Astrocyte (in vitro differentiated cells and primary cell): ENCODE measurements around the gene GATB. TPM values are rescaled to one million over a fixed set of nuclear protein-coding genes. Genes with fewer than 3 reads are reported as not detected.

Source experiments
- DNase-seq: peaks from one replicate; pipeline ENCODE4 v3.0.0-alpha.2; 2010; ENCODE audit warnings: low read depth
- FAIRE-seq: peaks from 2 replicates; lab custom pipeline; 2011; peaks lifted over from hg19 to GRCh38; lab: Jason Lieb, UNC
- H2AFZ ChIP-seq: 2 replicates; pipeline ENCODE4 v1.6.0; 2012; ENCODE audit warnings: low read depth, low read length, inconsistent platforms
- H3K27ac ChIP-seq: 2 replicates; pipeline ENCODE4 v1.5.1; 2011; ENCODE audit warnings: low read depth, low read length, inconsistent platforms
- H3K27me3 ChIP-seq: 2 replicates; pipeline ENCODE4 v1.6.0; 2011; ENCODE audit warnings: low read length, inconsistent platforms; ENCODE audit not compliant: insufficient read depth
- H3K36me3 ChIP-seq: 2 replicates; pipeline ENCODE4 v1.5.1; 2011; ENCODE audit warnings: low read length, inconsistent platforms; ENCODE audit not compliant: insufficient read depth
- H3K4me1 ChIP-seq: 2 replicates; pipeline ENCODE4 v1.5.1; 2011; ENCODE audit warnings: low read length, inconsistent platforms; ENCODE audit not compliant: insufficient read depth
- H3K4me2 ChIP-seq: 2 replicates; pipeline ENCODE4 v1.6.0; 2012; ENCODE audit warnings: low read length, inconsistent platforms
- H3K4me3 ChIP-seq: 2 replicates; pipeline ENCODE4 v1.5.1; 2011; ENCODE audit warnings: low read depth, mild to moderate bottlenecking, low read length, inconsistent platforms; ENCODE audit not compliant: insufficient read depth
- H3K79me2 ChIP-seq: 2 replicates; pipeline ENCODE4 v1.6.0; 2012; ENCODE audit warnings: mild to moderate bottlenecking, low read length, inconsistent platforms; ENCODE audit not compliant: insufficient read depth
- H3K9ac ChIP-seq: 2 replicates; pipeline ENCODE4 v1.6.0; 2012; ENCODE audit warnings: mild to moderate bottlenecking, low read length, inconsistent platforms
- H3K9me3 ChIP-seq: 2 replicates; pipeline ENCODE4 v1.5.1; 2012; ENCODE audit warnings: low read depth, mild to moderate bottlenecking, low read length, inconsistent platforms; ENCODE audit not compliant: insufficient read depth
- H4K20me1 ChIP-seq: 2 replicates; pipeline ENCODE4 v1.6.0; 2012; ENCODE audit warnings: low read length, inconsistent platforms; ENCODE audit not compliant: insufficient read depth
- H3K27ac Mint-ChIP-seq: one replicate; pipeline ENCODE4 v1.8.0; 2021; ENCODE audit warnings: mild to moderate bottlenecking, mixed read lengths; ENCODE audit not compliant: unreplicated experiment
- H3K27me3 Mint-ChIP-seq: one replicate; pipeline ENCODE4 v1.8.0; 2021; ENCODE audit warnings: low read depth, mixed read lengths; ENCODE audit not compliant: unreplicated experiment
- H3K36me3 Mint-ChIP-seq: one replicate; pipeline ENCODE4 v1.8.0; 2021; ENCODE audit warnings: low read depth, mixed read lengths; ENCODE audit not compliant: unreplicated experiment
- H3K4me1 Mint-ChIP-seq: one replicate; pipeline ENCODE4 v1.8.0; 2021; ENCODE audit warnings: low read depth, mixed read lengths; ENCODE audit not compliant: unreplicated experiment
- H3K4me3 Mint-ChIP-seq: one replicate; pipeline ENCODE4 v1.8.0; 2021; ENCODE audit warnings: mild to moderate bottlenecking, moderate library complexity, mixed read lengths; ENCODE audit not compliant: unreplicated experiment
- H3K9me3 Mint-ChIP-seq: one replicate; pipeline ENCODE4 v1.8.0; 2021; ENCODE audit warnings: mild to moderate bottlenecking, mixed read lengths; ENCODE audit not compliant: unreplicated experiment
- CTCF ChIP-seq: IDR thresholded peaks from 2 replicates; pipeline ENCODE4 v1.5.1; 2011; ENCODE audit warnings: low read depth, mild to moderate bottlenecking, inconsistent platforms, low read length, moderate library complexity; ENCODE audit not compliant: insufficient read depth
- EZH2 ChIP-seq: IDR thresholded peaks from 2 replicates; pipeline ENCODE4 v1.6.1; 2012; ENCODE audit warnings: mild to moderate bottlenecking, low read length, inconsistent platforms; ENCODE audit not compliant: insufficient read depth
- total RNA-seq: library from RNA; stranded (reverse); gene quantifications from 2 replicates; pipeline ENCODE4 v1.2.1, GENCODE V29; 2021

Gene GATB
- total RNA-seq, 1 donor from 2014 or later = 20.8 TPM

GRCh38 chr4:151709071-151709470 is 51.7 kb downstream of the GATB start:
- no peak for TF ChIP-seq CTCF
- TF ChIP-seq EZH2 = no peak
- no peak overlapping the region for H3K4me2 ChIP-seq
- Mint-ChIP-seq H3K27ac (no peak overlapping the region), H3K4me1 (peaks cover 5% of the 10 kb centered on the region), H3K36me3 (peaks cover 19% of the 10 kb centered on the region), H3K27me3 (no peaks in the 10 kb centered on the region), H3K9me3 (peaks cover 2% of the 10 kb centered on the region), H3K4me3 (no peak overlapping the region)
- no peak overlapping the region for H3K27ac ChIP-seq
- H3K9ac ChIP-seq = no peak overlapping the region
- H4K20me1 ChIP-seq = no peaks in the 10 kb centered on the region
- H3K4me1 ChIP-seq = no peaks in the 10 kb centered on the region
- H3K4me3 ChIP-seq = no peak overlapping the region
- H3K79me2 ChIP-seq = no peaks in the 10 kb centered on the region
- H3K9me3 ChIP-seq = no peaks in the 10 kb centered on the region
- H3K36me3 ChIP-seq = no peaks in the 10 kb centered on the region
- DNase-seq = no peak
- H2AFZ ChIP-seq = no peak overlapping the region
- FAIRE-seq = no peak
- no peaks in the 10 kb centered on the region for H3K27me3 ChIP-seq

DNA sequence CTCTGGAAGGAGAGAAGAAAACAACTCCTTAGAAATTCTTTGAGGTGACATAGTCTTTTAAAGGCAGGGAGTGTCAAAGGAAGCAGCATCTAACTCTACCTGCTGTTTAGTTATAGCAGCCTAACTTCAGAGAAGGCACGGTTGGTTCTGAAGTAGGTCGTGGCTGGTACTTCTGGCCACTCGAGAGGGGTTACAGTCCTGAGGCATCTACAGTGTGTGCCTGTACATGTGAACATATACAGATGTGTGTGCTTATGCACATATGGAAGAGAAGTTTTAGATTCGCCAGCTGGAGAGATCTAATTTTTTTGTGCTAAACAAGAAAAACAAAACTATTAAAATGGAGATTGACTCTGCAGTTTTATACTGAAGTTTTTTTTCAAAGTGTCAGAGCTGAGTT is 52.7 kb downstream of the GATB start:
- no peaks in the 10 kb centered on the region for H3K27me3 ChIP-seq
- H3K27ac ChIP-seq = no peak overlapping the region
- H3K9me3 Mint-ChIP-seq = peaks cover 2% of the 10 kb centered on the region
- H2AFZ ChIP-seq = no peak overlapping the region
- H3K36me3 ChIP-seq = peaks cover 3% of the 10 kb centered on the region
- no peak overlapping the region for H3K4me2 ChIP-seq
- H3K4me1 ChIP-seq = no peaks in the 10 kb centered on the region
- no peak overlapping the region for H3K4me3 ChIP-seq
- FAIRE-seq = no peak
- peaks cover 21% of the 10 kb centered on the region for H3K36me3 Mint-ChIP-seq
- H3K79me2 ChIP-seq = no peaks in the 10 kb centered on the region
- no peak overlapping the region for H3K9ac ChIP-seq
- TF ChIP-seq CTCF (no peak), EZH2 (no peak)
- H3K27ac Mint-ChIP-seq = no peak overlapping the region
- peaks cover 5% of the 10 kb centered on the region for H3K4me1 Mint-ChIP-seq
- no peaks in the 10 kb centered on the region for H4K20me1 ChIP-seq
- DNase-seq = no peak
- H3K27me3 Mint-ChIP-seq = no peaks in the 10 kb centered on the region
- H3K4me3 Mint-ChIP-seq = no peak overlapping the region
- H3K9me3 ChIP-seq = no peaks in the 10 kb centered on the region

DNA sequence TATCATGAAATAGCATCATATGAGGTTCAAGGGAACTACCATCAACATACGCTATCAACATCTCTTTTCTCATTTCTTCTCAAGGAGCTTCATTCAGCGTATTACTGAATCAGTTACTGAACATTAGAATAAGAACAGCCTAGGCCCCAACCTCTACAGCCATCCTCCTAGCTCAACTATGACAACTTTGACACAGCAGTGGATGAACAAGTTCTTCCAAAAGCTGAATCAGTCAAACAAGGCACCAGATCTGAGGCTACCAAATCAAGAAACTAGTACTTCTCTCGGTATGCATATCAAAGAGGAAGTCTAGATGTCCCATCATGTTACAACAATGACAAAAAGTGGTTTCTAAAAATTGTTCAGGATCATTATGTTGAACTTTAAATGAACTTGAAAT is 57.4 kb downstream of the GATB start:
- H3K4me2 ChIP-seq = no peak overlapping the region
- peaks cover 7% of the 10 kb centered on the region for H3K36me3 ChIP-seq
- H3K9ac ChIP-seq = no peak overlapping the region
- FAIRE-seq = no peak
- TF ChIP-seq EZH2 (no peak), CTCF (no peak)
- DNase-seq = no peak
- no peaks in the 10 kb centered on the region for H3K4me1 ChIP-seq
- no peaks in the 10 kb centered on the region for H3K27me3 Mint-ChIP-seq
- peaks cover 2% of the 10 kb centered on the region for H3K4me1 Mint-ChIP-seq
- H3K27me3 ChIP-seq = no peaks in the 10 kb centered on the region
- H3K4me3 Mint-ChIP-seq = no peak overlapping the region
- no peaks in the 10 kb centered on the region for H3K79me2 ChIP-seq
- peaks cover 4% of the 10 kb centered on the region for H3K9me3 Mint-ChIP-seq
- H3K27ac Mint-ChIP-seq = no peak overlapping the region
- H3K36me3 Mint-ChIP-seq = peaks cover 28% of the 10 kb centered on the region
- H2AFZ ChIP-seq = no peak overlapping the region
- no peak overlapping the region for H3K4me3 ChIP-seq
- no peak overlapping the region for H3K27ac ChIP-seq
- H3K9me3 ChIP-seq = no peaks in the 10 kb centered on the region
- H4K20me1 ChIP-seq = no peaks in the 10 kb centered on the region
